SU-DHL-6 (cell line): ENCODE data around the gene SPEF2.

Experiments
- H2AFZ ChIP-seq: fragments of 200-600 bp; sonication (generic); 2 replicates; pipeline ENCODE4 v1.6.1; 2014; ENCODE audit warnings: low read depth, mild to moderate bottlenecking, moderate library complexity, mixed read lengths, antibody characterized with exemption, low read length; ENCODE audit not compliant: severe bottlenecking
- H3F3A ChIP-seq: fragments of 200-600 bp; shearing (Covaris generic); 2 replicates; pipeline ENCODE4 v1.6.0; 2016; ENCODE audit warnings: antibody characterized with exemption, mild to moderate bottlenecking; ENCODE audit not compliant: insufficient read depth
- H3K27ac ChIP-seq: fragments of 200-600 bp; sonication (generic); 2 replicates; pipeline ENCODE4 v1.5.1; 2016; ENCODE audit warnings: low read depth, mild to moderate bottlenecking, low read length, moderate library complexity, mixed read lengths
- H3K27me3 ChIP-seq: fragments of 200-600 bp; sonication (generic), shearing (Covaris generic); 2 replicates; pipeline ENCODE4 v1.6.0; 2014; ENCODE audit warnings: mild to moderate bottlenecking, low read length
- H3K36me3 ChIP-seq: fragments of 200-600 bp; sonication (generic); 2 replicates; pipeline ENCODE4 v1.6.1; 2014; ENCODE audit warnings: mild to moderate bottlenecking, low read length, mixed read lengths
- H3K4me2 ChIP-seq: fragments of 300-600, 200-600 bp; shearing (Covaris generic), sonication (generic); 2 replicates; pipeline ENCODE4 v1.6.0; 2014; ENCODE audit warnings: low read length, low read depth, mild to moderate bottlenecking; ENCODE audit not compliant: poor library complexity, severe bottlenecking
- H3K4me3 ChIP-seq: fragments of 200-600 bp; sonication (generic); 2 replicates; pipeline ENCODE4 v1.5.1; 2014; ENCODE audit warnings: antibody characterized with exemption, low read length, mild to moderate bottlenecking, mixed read lengths; ENCODE audit not compliant: insufficient read depth, poor library complexity, severe bottlenecking
- H3K79me2 ChIP-seq: fragments of 200-600 bp; sonication (generic); 2 replicates; pipeline ENCODE4 v1.6.1; 2014; ENCODE audit warnings: mild to moderate bottlenecking, low read length, moderate library complexity; ENCODE audit not compliant: insufficient read depth
- H3K9ac ChIP-seq: fragments of 200-600 bp; sonication (generic); 2 replicates; pipeline ENCODE4 v1.7.0; 2014; ENCODE audit warnings: mild to moderate bottlenecking, low read length
- H3K9me2 ChIP-seq: fragments of 200-600 bp; sonication (generic); replicated peaks from 2 replicates; pipeline ENCODE4 v1.6.1; 2014; ENCODE audit warnings: low read length; ENCODE audit not compliant: insufficient read depth
- H3K9me3 ChIP-seq: fragments of 200-600 bp; sonication (generic); 2 replicates; pipeline ENCODE4 v1.6.1; 2014; ENCODE audit warnings: low read length, mixed read lengths; ENCODE audit not compliant: insufficient read depth
- H4K20me1 ChIP-seq: fragments of 200-600 bp; sonication (generic); 2 replicates; pipeline ENCODE4 v1.6.1; 2014; ENCODE audit warnings: low read depth, mild to moderate bottlenecking, antibody characterized with exemption, low read length, moderate library complexity, mixed read lengths
- CTCF ChIP-seq: fragments of 200-600 bp; sonication (generic); IDR thresholded peaks from one replicate; pipeline ENCODE4 v1.5.1; 2017; ENCODE audit warnings: antibody characterized with exemption, mild to moderate bottlenecking, low read length, moderate library complexity; ENCODE audit not compliant: insufficient read depth, poor library complexity, severe bottlenecking
- EZH2phosphoT487 ChIP-seq: fragments of 200-600 bp; sonication (generic), shearing (Covaris generic); conservative IDR thresholded peaks from 2 replicates; pipeline ENCODE4 v1.6.1; 2018; ENCODE audit warnings: mild to moderate bottlenecking, antibody characterized with exemption, low read length, moderate library complexity, mixed read lengths

SPEF2 gene

GRCh38 chr5:35803191-35803651 is 185.6 kb downstream of the SPEF2 start:
- Histone ChIP-seq H3K4me2 (no peak overlapping the region), H3K9me2 (no peaks in the 10 kb centered on the region), H3K9me3 (no peaks in the 10 kb centered on the region), H3K9ac (no peak overlapping the region), H3K79me2 (no peaks in the 10 kb centered on the region), H3F3A (no peaks in the 10 kb centered on the region), H3K27ac (no peak overlapping the region), H3K36me3 (no peaks in the 10 kb centered on the region), H2AFZ (no peak overlapping the region), H3K4me3 (no peak overlapping the region), H3K27me3 (no peaks in the 10 kb centered on the region; the same call in 1 of the 2 replicates), H4K20me1 (no peaks in the 10 kb centered on the region)
- TF ChIP-seq EZH2phosphoT487 (no peak), CTCF (no peak)

- Histone ChIP-seq H3F3A (no peaks in the 10 kb centered on the region), H3K27me3 (no peaks in the 10 kb centered on the region; the same call in 1 of the 2 replicates), H2AFZ (no peak overlapping the region), H3K4me3 (no peak overlapping the region), H3K79me2 (no peaks in the 10 kb centered on the region), H3K27ac (no peak overlapping the region), H3K9me2 (no peaks in the 10 kb centered on the region), H4K20me1 (no peaks in the 10 kb centered on the region), H3K4me2 (no peak overlapping the region), H3K9me3 (no peaks in the 10 kb centered on the region), H3K9ac (no peak overlapping the region), H3K36me3 (no peaks in the 10 kb centered on the region)
- no peak for TF ChIP-seq EZH2phosphoT487
- no peak for TF ChIP-seq CTCF
Measured at GRCh38 chr5:35804201-35804653, 186.6 kb downstream of the SPEF2 start.

- H3K9me2 ChIP-seq = no peaks in the 10 kb centered on the region
- no peak overlapping the region for H2AFZ ChIP-seq
- no peaks in the 10 kb centered on the region for H3K79me2 ChIP-seq
- H3K9ac ChIP-seq = no peak overlapping the region
- TF ChIP-seq EZH2phosphoT487 = no peak
- no peaks in the 10 kb centered on the region; the same call in 1 of the 2 replicates for H3K27me3 ChIP-seq
- H3K27ac ChIP-seq = no peak overlapping the region
- no peaks in the 10 kb centered on the region for H4K20me1 ChIP-seq
- H3K36me3 ChIP-seq = no peaks in the 10 kb centered on the region
- H3K4me2 ChIP-seq = no peak overlapping the region
- H3K4me3 ChIP-seq = no peak overlapping the region
- no peaks in the 10 kb centered on the region for H3F3A ChIP-seq
- no peaks in the 10 kb centered on the region for H3K9me3 ChIP-seq
Measured at GRCh38 chr5:35804841-35805240, 187.2 kb downstream of the SPEF2 start.

- Histone ChIP-seq H3K27me3 (no peaks in the 10 kb centered on the region), H3K9me3 (no peaks in the 10 kb centered on the region), H2AFZ (no peak overlapping the region), H3K79me2 (no peaks in the 10 kb centered on the region), H4K20me1 (no peaks in the 10 kb centered on the region), H3K36me3 (no peaks in the 10 kb centered on the region), H3K27ac (no peak overlapping the region), H3K9me2 (no peaks in the 10 kb centered on the region), H3K9ac (no peak overlapping the region), H3K4me3 (no peak overlapping the region), H3K4me2 (no peak overlapping the region), H3F3A (no peaks in the 10 kb centered on the region)
- no peak for TF ChIP-seq CTCF
- no peak for TF ChIP-seq EZH2phosphoT487
Measured at GRCh38 chr5:35810601-35811000, 192.9 kb downstream of the SPEF2 start.
